NCI-H446 treated with DMSO at 0.1 percent for 48 hours (cell line): ENCODE results near the gene SETBP1.

Source experiments
- DNase-seq: peaks from one replicate; lab custom pipeline; 2025; lab: John Stamatoyannopoulos, UW

Gene SETBP1

GRCh38 chr18:44901283-44901682 is 220.6 kb downstream of the SETBP1 start:
- DNase-seq = no peak

GRCh38 chr18:44903327-44903726 is 222.6 kb downstream of the SETBP1 start:
- DNase-seq = no peak

- DNase-seq = no peak
Measured at GRCh38 chr18:44904768-44905167, 224.1 kb downstream of the SETBP1 start.

- no peak for DNase-seq
Measured at GRCh38 chr18:44909191-44909719, 228.6 kb downstream of the SETBP1 start.

GRCh38 chr18:44911260-44911659 is 230.6 kb downstream of the SETBP1 start:
- no peak for DNase-seq

GRCh38 chr18:44911773-44912172 is 231.1 kb downstream of the SETBP1 start:
- no peak for DNase-seq

GRCh38 chr18:44912740-44913478 is 232.2 kb downstream of the SETBP1 start:
- DNase-seq = no peak

GRCh38 chr18:44914028-44914427 is 233.3 kb downstream of the SETBP1 start:
- no peak for DNase-seq

GRCh38 chr18:44915213-44915612 is 234.5 kb downstream of the SETBP1 start:
- no peak for DNase-seq

GRCh38 chr18:44915661-44916060 is 235.0 kb downstream of the SETBP1 start:
- DNase-seq = no peak

- DNase-seq = no peak
Measured at GRCh38 chr18:44916429-44917207, 235.9 kb downstream of the SETBP1 start.

- no peak for DNase-seq
Measured at GRCh38 chr18:44917216-44918141, 236.8 kb downstream of the SETBP1 start.

GRCh38 chr18:44918142-44918476 is 237.4 kb downstream of the SETBP1 start:
- no peak for DNase-seq

- DNase-seq = no peak
Measured at GRCh38 chr18:44920441-44920840, 239.8 kb downstream of the SETBP1 start.

- no peak for DNase-seq
Measured at GRCh38 chr18:44921974-44922373, 241.3 kb downstream of the SETBP1 start.

GRCh38 chr18:44922968-44923367 is 242.3 kb downstream of the SETBP1 start:
- no peak for DNase-seq

GRCh38 chr18:44924785-44925499 is 244.3 kb downstream of the SETBP1 start:
- DNase-seq = no peak

GRCh38 chr18:44927127-44927849 is 246.6 kb downstream of the SETBP1 start:
- no peak for DNase-seq

- DNase-seq = no peak
Measured at GRCh38 chr18:44934901-44935300, 254.2 kb downstream of the SETBP1 start.

GRCh38 chr18:44935455-44935854 is 254.8 kb downstream of the SETBP1 start:
- no peak for DNase-seq

GRCh38 chr18:44936485-44936884 is 255.8 kb downstream of the SETBP1 start:
- DNase-seq = no peak
